GM23338 (cell line): Measurements from ENCODE around the gene MAPK8.

ENCODE experiments used
- POLR2AphosphoS5 ChIP-seq: IDR thresholded peaks from 2 replicates; pipeline ENCODE4 v1.6.1; 2016; ENCODE audit warnings: antibody characterized with exemption, low read depth
- TF ChIP-seq, protein P1 (sequence below), 2 experiments: fragments of 200-600 bp in 1 of 2; sonication (generic) in 1 of 2; conservative IDR thresholded peaks; 2 replicates each; pipeline versions ENCODE4 v1.5.1 to v1.6.1; 2016 to 2017; ENCODE audit warnings: antibody characterized with exemption in 2 of 2, low read depth in 2 of 2, mild to moderate bottlenecking in 2 of 2, moderate library complexity in 1 of 2
- TF ChIP-seq, protein P2 (sequence below): IDR thresholded peaks from one replicate; pipeline ENCODE4 v1.6.1; 2018; ENCODE audit warnings: antibody characterized with exemption; ENCODE audit not compliant: unreplicated experiment

DNA sequence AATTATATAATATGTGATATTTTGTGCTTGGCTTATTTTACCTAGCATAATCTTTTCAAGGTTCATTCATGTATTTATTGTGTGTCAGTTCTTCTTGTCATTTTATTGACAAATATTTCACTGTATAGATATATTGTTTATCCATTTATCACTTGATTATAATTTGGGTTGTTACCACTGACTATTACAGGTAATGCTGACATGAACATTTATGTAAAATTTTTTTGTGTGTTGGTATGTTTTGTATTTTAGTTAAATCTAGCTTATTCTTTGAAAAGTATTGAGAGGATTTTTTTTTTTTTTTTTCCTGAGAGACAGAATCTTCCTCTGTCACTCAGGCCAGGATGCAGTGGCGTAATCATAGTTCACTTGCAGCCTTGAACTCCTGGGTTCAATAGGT is 107.7 kb downstream of the MAPK8 start:
- TF ChIP-seq, protein P1, sequence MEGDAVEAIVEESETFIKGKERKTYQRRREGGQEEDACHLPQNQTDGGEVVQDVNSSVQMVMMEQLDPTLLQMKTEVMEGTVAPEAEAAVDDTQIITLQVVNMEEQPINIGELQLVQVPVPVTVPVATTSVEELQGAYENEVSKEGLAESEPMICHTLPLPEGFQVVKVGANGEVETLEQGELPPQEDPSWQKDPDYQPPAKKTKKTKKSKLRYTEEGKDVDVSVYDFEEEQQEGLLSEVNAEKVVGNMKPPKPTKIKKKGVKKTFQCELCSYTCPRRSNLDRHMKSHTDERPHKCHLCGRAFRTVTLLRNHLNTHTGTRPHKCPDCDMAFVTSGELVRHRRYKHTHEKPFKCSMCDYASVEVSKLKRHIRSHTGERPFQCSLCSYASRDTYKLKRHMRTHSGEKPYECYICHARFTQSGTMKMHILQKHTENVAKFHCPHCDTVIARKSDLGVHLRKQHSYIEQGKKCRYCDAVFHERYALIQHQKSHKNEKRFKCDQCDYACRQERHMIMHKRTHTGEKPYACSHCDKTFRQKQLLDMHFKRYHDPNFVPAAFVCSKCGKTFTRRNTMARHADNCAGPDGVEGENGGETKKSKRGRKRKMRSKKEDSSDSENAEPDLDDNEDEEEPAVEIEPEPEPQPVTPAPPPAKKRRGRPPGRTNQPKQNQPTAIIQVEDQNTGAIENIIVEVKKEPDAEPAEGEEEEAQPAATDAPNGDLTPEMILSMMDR (conservative IDR thresholded peaks at IDR 0.05; ENCODE audit: low read depth in 2 of 2) = no peak
- no peak for TF ChIP-seq POLR2AphosphoS5
- TF ChIP-seq, protein P2, sequence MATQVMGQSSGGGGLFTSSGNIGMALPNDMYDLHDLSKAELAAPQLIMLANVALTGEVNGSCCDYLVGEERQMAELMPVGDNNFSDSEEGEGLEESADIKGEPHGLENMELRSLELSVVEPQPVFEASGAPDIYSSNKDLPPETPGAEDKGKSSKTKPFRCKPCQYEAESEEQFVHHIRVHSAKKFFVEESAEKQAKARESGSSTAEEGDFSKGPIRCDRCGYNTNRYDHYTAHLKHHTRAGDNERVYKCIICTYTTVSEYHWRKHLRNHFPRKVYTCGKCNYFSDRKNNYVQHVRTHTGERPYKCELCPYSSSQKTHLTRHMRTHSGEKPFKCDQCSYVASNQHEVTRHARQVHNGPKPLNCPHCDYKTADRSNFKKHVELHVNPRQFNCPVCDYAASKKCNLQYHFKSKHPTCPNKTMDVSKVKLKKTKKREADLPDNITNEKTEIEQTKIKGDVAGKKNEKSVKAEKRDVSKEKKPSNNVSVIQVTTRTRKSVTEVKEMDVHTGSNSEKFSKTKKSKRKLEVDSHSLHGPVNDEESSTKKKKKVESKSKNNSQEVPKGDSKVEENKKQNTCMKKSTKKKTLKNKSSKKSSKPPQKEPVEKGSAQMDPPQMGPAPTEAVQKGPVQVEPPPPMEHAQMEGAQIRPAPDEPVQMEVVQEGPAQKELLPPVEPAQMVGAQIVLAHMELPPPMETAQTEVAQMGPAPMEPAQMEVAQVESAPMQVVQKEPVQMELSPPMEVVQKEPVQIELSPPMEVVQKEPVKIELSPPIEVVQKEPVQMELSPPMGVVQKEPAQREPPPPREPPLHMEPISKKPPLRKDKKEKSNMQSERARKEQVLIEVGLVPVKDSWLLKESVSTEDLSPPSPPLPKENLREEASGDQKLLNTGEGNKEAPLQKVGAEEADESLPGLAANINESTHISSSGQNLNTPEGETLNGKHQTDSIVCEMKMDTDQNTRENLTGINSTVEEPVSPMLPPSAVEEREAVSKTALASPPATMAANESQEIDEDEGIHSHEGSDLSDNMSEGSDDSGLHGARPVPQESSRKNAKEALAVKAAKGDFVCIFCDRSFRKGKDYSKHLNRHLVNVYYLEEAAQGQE = no peak
